Stomach (tissue), 9 donors: ENCODE data around the gene PRPS2. TPM values are rescaled to one million over a fixed set of nuclear protein-coding genes. Genes with fewer than 3 reads are reported as not detected.

Source experiments
- DNase-seq, 2 donors: peaks; one replicate each; pipeline versions ENCODE4 v3.0.0 to v3.0.0-alpha.2; 2013 to 2019
- H3K27ac ChIP-seq, 5 donors: fragments of 200-600 bp in 4 of 5; sonication (generic) in 4 of 5; one replicate each; pipeline ENCODE4 v1.5.1; 2013 to 2019; ENCODE audit warnings: mild to moderate bottlenecking in 1 of 5, moderate library complexity in 1 of 5
- H3K27me3 ChIP-seq, 3 donors: fragments of 200-600 bp; sonication (generic); one replicate each; pipeline ENCODE4 v1.5.1; 2017 to 2019; ENCODE audit warnings: mixed run types in 1 of 3
- H3K36me3 ChIP-seq, 4 donors: fragments of 200-600 bp; sonication (generic); 1 replicate in 3 of 4; 2 replicates in 1 of 4; pipeline ENCODE4 v1.5.1; 2016 to 2019
- H3K4me1 ChIP-seq, 4 donors: fragments of 200-600 bp; sonication (generic); one replicate each; pipeline ENCODE4 v1.5.1; 2016 to 2019
- H3K4me3 ChIP-seq, 4 donors: fragments of 200-600 bp; sonication (generic) in 3 of 4; one replicate each; pipeline ENCODE4 v1.5.1; 2016 to 2019; ENCODE audit warnings: mild to moderate bottlenecking in 1 of 4
- H3K9me3 ChIP-seq, 4 donors: fragments of 200-600 bp; sonication (generic); one replicate each; pipeline ENCODE4 v1.5.1; 2016 to 2019
- CTCF ChIP-seq, 7 experiments: fragments of 450-650 bp in 4 of 7; fragments of 200-600 bp in 3 of 7; sonication (generic) in 3 of 7; IDR thresholded peaks; one replicate each; pipeline ENCODE4 v1.5.1; 2016 to 2019; ENCODE audit warnings: antibody characterized with exemption in 7 of 7, control low read depth in 2 of 7, mild to moderate bottlenecking in 1 of 7
- EP300 ChIP-seq: sonication (generic); formaldehyde crosslinking; IDR thresholded peaks from one replicate; pipeline ENCODE4 v1.6.1; 2017; ENCODE audit warnings: antibody characterized with exemption
- POLR2A ChIP-seq, 4 donors: fragments of 450-650 bp; IDR thresholded peaks; one replicate each; pipeline ENCODE4 v1.6.1; 2016; ENCODE audit warnings: antibody characterized with exemption in 4 of 4, control low read depth in 2 of 4, mild to moderate bottlenecking in 1 of 4, moderate library complexity in 1 of 4
- POLR2AphosphoS5 ChIP-seq, 3 donors: sonication (generic); formaldehyde crosslinking; IDR thresholded peaks; one replicate each; pipeline ENCODE4 v1.6.1; 2016; ENCODE audit warnings: antibody characterized with exemption in 3 of 3
- WGBS, 5 donors: extraction: QIAGEN DNeasy Blood & Tissue Kit in 3 of 5; methylation state at CpG; one replicate each; pipeline versions ENCODE4 v1.1.5 to v1.1.7; 2013 to 2018; 5-methylcytosine and 5-hydroxymethylcytosine counted together
- intact Hi-C: fragments of 100-400 bp; cut with DNase I; formaldehyde crosslinking; loops from one replicate; pipeline ENCODE4 v1.15.1; 2023; ENCODE audit warnings: low total_unique reads
- polyA plus RNA-seq, 3 donors: library from polyadenylated mRNA; stranded (reverse); fragments of 200-250 nt; gene quantifications; one replicate each; pipeline ENCODE4 v1.2.3, GENCODE V29; 2013
- total RNA-seq, 5 donors: library from RNA; depleted of rRNA; stranded (reverse); fragments of >200 nt; gene quantifications; one replicate each; pipeline versions ENCODE4 v1.1.0 to v1.2.3, GENCODE V29; 2014 to 2016
- donor health status: healthy with polysubstance abuse.
- donor health status: Bipolar disorder and iron deficiency.
- donor health status: healthy.

The PRPS2 gene
- total and polyA plus RNA-seq, 8 donors = 4.6 to 94.2 (median 40.5) TPM

- DNase-seq = no peak
- Histone ChIP-seq H3K9me3 (peaks cover 0 to 18% (median 8%) of the 10 kb centered on the region in 4 donors), H3K4me1 (no peaks in the 10 kb centered on the region), H3K4me3 (no peak overlapping the region), H3K27me3 (no peaks in the 10 kb centered on the region), H3K27ac (no peak overlapping the region), H3K36me3 (no peaks in the 10 kb centered on the region)
- intact Hi-C loops = no loop called here
- no peak for TF ChIP-seq EP300
- TF ChIP-seq CTCF (IDR thresholded peaks at IDR 0.05) = no peak
- no peak for TF ChIP-seq POLR2A (IDR thresholded peaks at IDR 0.05)
- TF ChIP-seq POLR2AphosphoS5 (IDR thresholded peaks at IDR 0.05) = no peak
- WGBS, 5 donors = 41 to 78% (median 63%) methylated on average over 4 of the region's 4 CpGs
Observed at GRCh38 chrX:12867685-12868084, 76.5 kb downstream of the PRPS2 start.

GRCh38 chrX:12868747-12869146 lies 77.5 kb downstream of the PRPS2 start:
- H3K9me3 ChIP-seq = peaks cover 0 to 11% (median 4%) of the 10 kb centered on the region in 4 donors
- TF ChIP-seq CTCF (IDR thresholded peaks at IDR 0.05) (no peak), EP300 (no peak), POLR2A (IDR thresholded peaks at IDR 0.05) (no peak), POLR2AphosphoS5 (IDR thresholded peaks at IDR 0.05) (no peak)
- no peak overlapping the region for H3K4me3 ChIP-seq
- no peak overlapping the region for H3K27ac ChIP-seq
- H3K36me3 ChIP-seq = no peaks in the 10 kb centered on the region
- WGBS, 5 donors = 75 to 93% (median 85%) methylated on average over 4 of the region's 4 CpGs
- intact Hi-C loops = no loop called here
- no peaks in the 10 kb centered on the region for H3K27me3 ChIP-seq
- DNase-seq = no peak
- H3K4me1 ChIP-seq = no peaks in the 10 kb centered on the region

DNA sequence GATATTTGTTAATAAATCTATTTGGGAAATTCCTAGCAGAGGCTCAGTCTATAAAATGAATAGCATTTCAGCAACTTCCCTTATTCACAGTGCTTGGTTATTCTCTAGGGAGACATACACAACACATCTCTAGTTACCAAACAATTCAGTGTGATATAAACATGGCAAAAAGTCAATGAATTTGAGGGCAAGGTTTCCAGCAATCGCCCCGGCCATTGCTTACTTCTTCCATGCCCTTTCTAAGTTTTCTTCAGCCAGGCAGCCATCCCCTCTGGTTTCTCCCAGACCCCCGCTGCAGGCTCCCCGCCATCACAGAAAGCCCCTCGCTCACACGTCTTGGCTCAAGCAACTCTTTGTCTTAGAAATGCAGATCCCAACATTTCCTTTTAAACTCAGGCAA lies 80.0 kb downstream of the PRPS2 start:
- Histone ChIP-seq H3K27me3 (no peaks in the 10 kb centered on the region), H3K36me3 (no peaks in the 10 kb centered on the region), H3K4me1 (no peaks in the 10 kb centered on the region), H3K9me3 (no peaks in the 10 kb centered on the region), H3K27ac (no peak overlapping the region), H3K4me3 (no peak overlapping the region)
- peak in 1 of 2 donors; percentile 21 for DNase-seq
- TF ChIP-seq EP300 (no peak), CTCF (IDR thresholded peaks at IDR 0.05) (no peak), POLR2AphosphoS5 (IDR thresholded peaks at IDR 0.05) (no peak), POLR2A (IDR thresholded peaks at IDR 0.05) (no peak)
- 59 to 82% (median 72%) methylated on average over 6 of the region's 6 CpGs for WGBS, 5 donors
- intact Hi-C loops = no loop called here

- Histone ChIP-seq H3K36me3 (no peaks in the 10 kb centered on the region), H3K27ac (no peak overlapping the region), H3K4me1 (peaks cover 0 to 6% (median 0%) of the 10 kb centered on the region in 4 donors), H3K4me3 (no peak overlapping the region), H3K9me3 (no peaks in the 10 kb centered on the region), H3K27me3 (no peaks in the 10 kb centered on the region)
- no peak for DNase-seq
- TF ChIP-seq CTCF (IDR thresholded peaks at IDR 0.05) (no peak), POLR2A (IDR thresholded peaks at IDR 0.05) (no peak), EP300 (no peak), POLR2AphosphoS5 (IDR thresholded peaks at IDR 0.05) (no peak)
- intact Hi-C loops = no loop called here
- WGBS, 5 donors = 84 to 94% (median 87%) methylated on average over 4 of the region's 4 CpGs
Observed at GRCh38 chrX:12872741-12873140, 81.5 kb downstream of the PRPS2 start.

Other genes with a start within 250 kb of the PRPS2 start
- gene TLR7, start 75.7 kb downstream of the PRPS2 start, total RNA-seq = 1 to 10 TPM in 1 of 5 donors, under 1 TPM in 2, not detected in 2; 0.55 to 1.2 (median 0.87) TPM
- under 1 TPM; 0.08 to 0.31 (median 0.12) TPM for gene TLR7, start 75.7 kb downstream of the PRPS2 start, polyA plus RNA-seq
- gene TLR8, start 115.2 kb downstream of the PRPS2 start, total RNA-seq = 1 to 10 TPM in 3 of 5 donors, not detected in 2; 1.5 to 4.0 (median 1.7) TPM
- under 1 TPM in 2 of 3 donors, not detected in 1; 0.13 to 0.31 TPM for gene TLR8, start 115.2 kb downstream of the PRPS2 start, polyA plus RNA-seq
- 1,000 to 10,000 TPM; 1,734 to 4,964 (median 2,895) TPM for gene TMSB4X, start 183.7 kb downstream of the PRPS2 start, total RNA-seq
- gene TMSB4X, start 183.7 kb downstream of the PRPS2 start, polyA plus RNA-seq = over 10,000 TPM in 2 of 3 donors, 1,000 to 10,000 TPM in 1; 4,831 to 14,609 (median 13,196) TPM